Stimulated activated CD8-positive, alpha-beta memory T cell treated with anti-CD3 and anti-CD28 coated beads, Interleukin-15, amount 100 ng/mL, for 1 hour (primary cell): ENCODE data around the gene HMGCS2.
"Not testable (repeated sequence)": the region's sequence is repeated elsewhere in the genome, so short reads cannot be mapped to it uniquely, and the experiment has no call there.

Experiments
- DNase-seq: peaks from one replicate; pipeline ENCODE4 v3.0.0-alpha.2; 2020; ENCODE audit warnings: low read depth

HMGCS2 gene

DNA sequence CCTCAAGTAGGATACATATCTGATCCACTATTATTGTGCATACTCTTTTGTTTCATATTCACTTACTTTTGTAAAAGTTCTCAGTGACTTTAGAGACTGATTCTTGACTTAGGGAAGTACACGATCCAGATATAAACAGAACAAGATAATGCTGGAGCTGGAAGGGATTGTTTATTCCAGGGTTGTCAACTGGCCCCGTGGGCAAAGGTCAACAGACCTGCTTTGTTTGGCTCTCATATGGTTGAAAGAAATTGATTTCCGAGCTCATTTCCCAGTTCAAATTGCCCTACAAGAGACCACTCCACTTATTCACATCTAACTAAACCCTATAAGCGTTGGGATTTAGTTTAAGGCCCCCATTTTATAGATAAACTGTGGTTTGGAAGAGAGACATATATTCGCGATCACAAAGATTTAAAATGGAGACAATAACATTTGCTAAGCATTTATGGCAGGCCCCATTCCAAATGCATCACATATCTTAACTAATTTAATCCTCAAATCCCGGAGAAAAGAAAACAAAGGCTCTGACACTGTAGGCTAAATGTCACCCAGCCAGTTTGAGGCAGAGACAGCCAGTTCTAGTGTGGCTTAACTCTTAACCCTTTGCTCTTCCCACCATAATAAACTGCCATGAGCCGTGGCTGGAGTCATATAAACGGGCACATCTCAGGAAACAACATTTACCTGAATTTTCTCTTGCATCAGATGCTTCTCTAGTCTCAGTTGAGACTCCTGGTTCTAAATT, 21.9 kb upstream of the HMGCS2 start:
- no peak for DNase-seq

GRCh38 chr1:119787776-119788175, 19.1 kb upstream of the HMGCS2 start:
- no peak for DNase-seq

DNA sequence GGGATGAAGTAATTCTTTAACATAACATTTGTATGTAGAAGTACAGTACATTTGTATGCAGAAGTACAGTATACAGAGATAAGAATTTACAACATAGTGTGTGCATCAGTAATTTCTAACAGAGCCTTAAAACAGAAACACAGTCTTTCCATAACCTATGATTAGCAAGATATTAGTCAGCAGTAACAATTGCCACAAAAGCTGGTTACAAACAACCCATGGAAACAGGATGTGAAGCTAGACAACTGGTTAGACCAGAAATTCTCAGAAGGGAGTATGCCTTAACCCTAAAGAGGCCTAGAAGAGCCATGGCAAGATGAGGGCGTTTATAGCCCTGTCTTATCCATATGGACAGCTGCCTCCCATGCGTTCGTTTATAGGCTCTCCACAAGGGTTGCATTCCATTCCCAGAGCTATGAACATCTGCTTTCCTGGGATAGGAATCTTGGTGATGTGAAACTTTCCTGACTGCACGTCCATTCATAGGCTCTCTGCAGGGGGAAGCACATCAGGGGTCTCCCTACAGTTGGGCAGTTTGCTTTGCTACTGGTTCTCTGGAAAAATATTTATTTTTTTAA, 17.9 kb upstream of the HMGCS2 start:
- not testable (repeated sequence) for DNase-seq

- not testable (repeated sequence) for DNase-seq
Observed at GRCh38 chr1:119786046-119786445, 17.3 kb upstream of the HMGCS2 start.

- DNase-seq = no peak
Observed at GRCh38 chr1:119784191-119784781, 15.6 kb upstream of the HMGCS2 start.

DNA sequence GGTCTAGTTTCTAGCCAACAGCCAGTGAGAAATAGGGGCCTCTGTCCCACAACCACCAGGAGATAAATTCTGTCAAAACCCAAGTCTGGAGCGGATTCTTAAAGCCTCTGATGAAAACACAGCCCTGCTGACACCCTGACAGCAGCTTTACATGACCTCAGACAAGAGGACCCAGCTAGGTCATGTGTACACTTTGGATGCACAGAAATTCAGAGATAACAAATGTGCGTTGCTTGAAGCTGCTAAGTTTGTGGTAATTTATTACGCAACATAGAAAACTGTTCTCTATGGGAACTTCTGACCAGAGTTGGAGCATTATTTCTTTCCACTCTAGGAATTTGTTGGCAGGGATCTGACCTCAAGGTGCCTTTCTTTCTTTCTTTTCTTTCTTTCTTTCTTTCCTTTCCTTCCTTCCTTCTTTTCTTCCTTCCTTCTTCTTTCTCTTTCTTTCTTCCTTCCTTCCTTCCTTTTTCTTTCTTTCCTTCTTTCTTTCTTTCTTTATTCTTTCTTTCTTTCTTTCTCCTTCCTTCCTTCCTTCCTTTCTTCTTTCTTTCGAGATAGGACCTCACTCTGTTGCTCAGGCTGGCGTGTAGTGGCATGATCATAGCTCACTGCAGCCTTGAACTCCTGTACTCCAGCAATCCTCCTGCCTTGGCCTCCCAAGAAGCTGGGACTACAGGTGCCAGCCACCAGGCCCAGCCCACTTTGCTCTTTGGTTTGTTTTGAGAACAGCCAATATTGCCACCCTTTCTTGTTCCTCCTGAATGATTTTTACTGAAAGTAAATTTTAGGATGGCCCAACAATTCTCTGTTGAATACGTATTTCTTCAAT, 14.9 kb upstream of the HMGCS2 start:
- DNase-seq = no peak

DNA sequence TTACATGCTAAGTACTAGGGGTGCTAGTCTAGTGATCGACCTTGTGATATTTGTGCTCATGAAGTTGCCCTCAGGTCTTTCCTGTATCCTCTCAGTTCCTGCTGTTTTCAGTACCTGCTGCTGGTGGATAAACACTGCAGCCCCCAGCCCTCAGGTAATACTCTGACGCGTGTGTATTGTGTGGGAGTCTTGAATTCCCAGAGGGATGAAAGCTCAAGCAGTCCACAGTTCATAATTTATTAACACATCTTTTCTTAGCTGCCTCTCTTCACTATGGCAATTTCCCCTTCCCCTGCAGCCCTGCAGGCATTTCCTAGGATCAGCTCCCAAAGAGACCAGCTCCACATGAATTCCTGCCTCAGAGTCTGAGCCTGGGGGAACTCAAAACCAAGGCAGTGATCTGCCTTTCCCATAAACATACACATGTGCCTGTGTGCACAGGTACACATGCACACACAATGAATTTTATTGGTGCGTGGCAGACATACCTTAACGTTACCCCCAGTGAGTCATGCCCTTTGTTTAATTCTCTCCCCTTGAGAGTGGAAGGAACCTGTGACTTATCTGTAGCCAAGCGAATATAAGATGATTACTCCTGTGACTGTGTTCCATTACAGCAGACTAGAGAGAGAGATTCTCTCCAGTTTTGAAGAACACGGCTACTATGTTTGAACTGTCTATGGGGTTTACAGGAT, 14.1 kb upstream of the HMGCS2 start:
- no peak for DNase-seq

DNA sequence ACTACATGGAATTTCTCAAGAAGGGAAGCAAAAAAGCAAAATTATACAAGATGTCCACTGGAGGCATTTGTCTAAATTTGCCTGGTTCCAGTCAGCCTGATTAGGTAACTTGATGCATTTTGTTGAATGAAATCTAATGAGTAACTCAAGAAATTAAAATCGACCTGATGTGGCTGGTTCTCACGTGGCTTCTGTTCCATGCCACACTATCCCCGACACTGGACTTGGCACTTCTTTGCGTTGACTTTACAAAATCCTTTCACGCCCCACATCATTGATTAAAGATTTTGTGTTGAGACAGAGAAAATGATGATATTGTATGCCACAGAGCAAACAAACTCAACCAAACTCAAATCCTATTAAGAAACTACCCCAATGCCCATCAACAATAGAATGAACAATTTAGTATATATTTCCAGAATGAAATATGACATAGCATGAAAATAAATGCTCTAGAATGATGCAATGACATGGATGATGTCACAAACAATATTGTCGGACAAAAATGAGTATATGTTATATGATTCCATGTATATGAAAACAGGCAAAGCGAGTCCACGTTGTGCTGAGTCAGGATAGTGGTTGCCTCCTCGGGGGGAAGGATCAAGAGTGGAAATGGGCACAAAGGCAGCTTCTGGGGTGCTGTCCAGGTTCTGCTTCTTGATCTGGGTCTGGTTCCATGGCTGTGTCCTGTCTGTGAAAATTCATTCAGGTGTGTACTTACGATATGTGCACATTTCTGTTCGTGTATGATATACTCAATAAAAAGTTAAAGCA, 12.9 kb upstream of the HMGCS2 start:
- no peak for DNase-seq

DNA sequence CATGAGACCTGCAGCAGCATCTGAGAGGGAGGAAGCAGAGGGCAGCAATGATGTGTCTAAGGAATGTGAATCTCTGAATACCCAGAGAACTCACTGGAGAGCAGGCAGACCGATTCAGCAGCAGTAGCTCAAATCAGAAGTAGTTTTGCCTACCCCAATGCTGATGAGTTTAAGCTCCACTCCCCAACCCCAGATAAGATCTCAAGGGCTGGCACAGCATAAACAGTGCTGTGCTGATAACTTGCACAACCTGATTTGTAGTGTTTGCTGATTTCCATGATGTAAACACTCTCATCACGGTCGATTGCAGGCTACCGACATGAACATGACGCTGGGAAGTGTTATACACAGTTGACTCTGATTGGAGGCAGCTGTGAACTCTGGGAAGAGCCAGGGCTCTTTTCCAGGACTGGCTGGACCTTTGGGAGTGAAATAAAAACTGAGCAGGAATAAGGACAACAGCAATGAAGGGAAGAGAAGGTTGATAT, 11.2 kb upstream of the HMGCS2 start:
- no peak for DNase-seq

- no peak for DNase-seq
Observed at GRCh38 chr1:119778886-119779560, 10.3 kb upstream of the HMGCS2 start.

DNA sequence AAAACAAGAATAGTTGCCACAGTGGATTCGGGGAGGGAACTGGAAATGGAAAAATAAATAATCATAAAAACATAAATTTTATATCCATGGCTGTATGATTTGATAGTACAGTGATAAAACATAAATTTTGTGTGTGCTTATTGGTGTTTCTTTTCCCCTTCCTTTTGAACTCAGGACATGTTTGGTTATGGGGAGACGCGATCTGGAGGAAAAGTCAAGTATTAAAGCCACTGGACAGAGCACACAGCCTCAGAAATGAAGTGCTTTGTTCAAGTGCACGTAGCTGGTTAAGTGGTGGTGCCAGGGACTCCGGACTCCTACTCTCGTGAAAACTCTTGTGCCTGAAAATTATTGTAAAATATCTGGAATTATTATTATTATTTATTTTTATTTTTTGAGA, 9.7 kb upstream of the HMGCS2 start:
- no peak for DNase-seq

GRCh38 chr1:119774746-119775490, 6.2 kb upstream of the HMGCS2 start:
- no peak for DNase-seq

GRCh38 chr1:119773711-119774241, 5.1 kb upstream of the HMGCS2 start:
- DNase-seq = no peak

DNA sequence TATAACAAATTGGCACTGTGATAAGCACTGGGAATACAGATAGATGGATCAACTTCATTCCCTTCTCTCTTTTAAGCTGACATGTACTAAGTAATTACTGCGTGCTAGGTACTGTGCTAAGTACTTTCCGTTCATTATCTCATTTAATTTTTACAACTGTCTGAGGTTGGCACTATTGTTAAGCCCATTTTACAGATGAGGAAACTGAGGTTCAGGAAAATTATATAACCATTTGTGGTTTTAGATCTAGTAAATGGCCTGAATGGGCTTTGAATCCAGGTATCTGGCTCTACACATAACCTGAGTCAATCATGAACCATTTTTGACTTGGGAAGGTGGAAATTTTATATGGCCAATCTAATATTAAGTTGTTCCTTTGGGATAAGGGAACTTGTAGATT, 3.6 kb upstream of the HMGCS2 start:
- no peak for DNase-seq

DNA sequence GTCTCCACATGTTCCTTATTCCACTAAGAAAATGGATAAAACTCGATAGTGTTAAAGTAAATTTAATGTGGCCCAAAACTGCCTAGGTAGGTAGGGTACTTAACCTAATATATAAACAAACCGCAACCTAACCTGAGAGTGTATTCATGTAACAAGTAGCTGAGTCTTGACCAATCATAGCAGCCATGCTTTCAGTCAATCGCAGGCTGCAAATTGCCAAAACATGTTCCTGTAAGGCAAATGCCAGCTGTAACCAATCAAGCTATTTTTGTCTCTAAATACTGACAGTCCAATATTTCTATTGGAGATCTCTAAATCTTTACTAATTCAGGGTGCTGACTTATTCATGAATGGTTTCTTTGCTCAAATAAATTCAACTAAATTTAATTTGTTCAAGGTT, 3.1 kb upstream of the HMGCS2 start:
- DNase-seq = no peak

- DNase-seq = no peak
Observed at GRCh38 chr1:119771016-119771415, 2.3 kb upstream of the HMGCS2 start.

- DNase-seq = no peak
Observed at GRCh38 chr1:119767486-119767885, 1.2 kb downstream of the HMGCS2 start.

- no peak for DNase-seq
Observed at GRCh38 chr1:119766374-119766794, 2.3 kb downstream of the HMGCS2 start.

- DNase-seq = no peak
Observed at GRCh38 chr1:119764220-119764619, 4.5 kb downstream of the HMGCS2 start.

DNA sequence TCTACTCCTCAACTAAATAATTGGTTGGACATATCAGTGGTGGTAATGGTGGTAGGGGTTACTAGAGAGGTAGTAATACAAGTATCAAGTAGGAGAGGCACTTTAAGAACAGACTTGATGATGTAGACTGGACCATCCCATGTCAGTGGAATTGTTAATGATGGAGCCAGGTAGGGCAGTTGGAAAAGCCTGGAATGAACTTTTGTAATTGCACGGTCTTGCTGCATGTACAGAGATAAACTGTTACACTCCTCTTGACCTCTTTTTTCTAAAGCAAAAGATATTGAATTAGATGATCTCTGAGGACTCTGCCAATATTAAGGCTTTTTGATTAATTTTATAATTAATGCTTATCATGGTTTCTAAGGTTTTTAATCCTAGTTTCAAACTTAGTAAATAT, 5.8 kb downstream of the HMGCS2 start:
- DNase-seq = no peak
